ENCODE results near the gene DLGAP4.

DLGAP4 gene

GRCh38 chr20:36308986-36309385 lies 2.8 kb downstream of the DLGAP4 start:
- DNase-seq (ENCODE audit: low read depth, low spot score) = no peak

- DNase-seq (ENCODE audit: low read depth, low spot score) = no peak
Observed at GRCh38 chr20:36309643-36310042, 3.5 kb downstream of the DLGAP4 start.

DNA sequence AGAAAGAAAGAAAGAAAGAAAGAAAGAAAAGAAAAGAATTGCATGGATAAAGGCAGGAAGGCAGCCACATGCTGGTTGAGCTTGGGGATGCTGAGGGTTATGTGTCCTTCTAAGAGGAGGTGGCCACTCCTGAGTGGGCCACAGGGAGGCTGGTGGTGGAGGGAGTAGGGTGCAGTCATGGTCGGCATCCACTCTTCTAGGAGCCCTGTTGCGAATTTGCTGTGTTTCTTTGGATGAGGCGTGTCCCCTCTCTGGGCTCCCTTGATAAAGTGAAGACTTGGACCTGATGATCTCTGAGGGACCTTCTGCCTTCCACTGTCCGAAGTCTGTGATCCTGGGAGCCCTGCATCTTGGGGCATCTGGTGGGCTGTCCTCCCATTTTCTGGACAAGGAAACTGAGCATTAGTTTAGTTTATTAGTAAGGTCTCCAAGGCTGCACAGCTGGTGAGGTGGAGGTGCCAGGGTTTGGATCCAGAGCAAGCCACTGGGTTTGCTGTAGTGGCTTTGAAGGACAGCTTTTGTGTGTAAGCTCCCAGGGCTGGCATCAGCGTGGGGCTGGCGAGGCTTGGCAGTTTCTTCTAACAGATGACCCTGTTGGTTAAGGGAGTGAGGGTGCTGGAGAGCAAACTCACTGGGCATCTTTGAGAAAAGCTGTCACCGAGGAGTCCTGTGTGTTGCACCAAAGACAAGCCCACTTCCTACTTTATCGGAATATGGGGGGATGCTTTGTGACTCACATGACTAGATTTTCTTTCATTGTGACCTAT lies 4.3 kb downstream of the DLGAP4 start:
- no peak for DNase-seq (ENCODE audit: low read depth, low spot score)

- DNase-seq (ENCODE audit: low read depth, low spot score) = no peak
Observed at GRCh38 chr20:36311141-36311853, 5.2 kb downstream of the DLGAP4 start.

DNA sequence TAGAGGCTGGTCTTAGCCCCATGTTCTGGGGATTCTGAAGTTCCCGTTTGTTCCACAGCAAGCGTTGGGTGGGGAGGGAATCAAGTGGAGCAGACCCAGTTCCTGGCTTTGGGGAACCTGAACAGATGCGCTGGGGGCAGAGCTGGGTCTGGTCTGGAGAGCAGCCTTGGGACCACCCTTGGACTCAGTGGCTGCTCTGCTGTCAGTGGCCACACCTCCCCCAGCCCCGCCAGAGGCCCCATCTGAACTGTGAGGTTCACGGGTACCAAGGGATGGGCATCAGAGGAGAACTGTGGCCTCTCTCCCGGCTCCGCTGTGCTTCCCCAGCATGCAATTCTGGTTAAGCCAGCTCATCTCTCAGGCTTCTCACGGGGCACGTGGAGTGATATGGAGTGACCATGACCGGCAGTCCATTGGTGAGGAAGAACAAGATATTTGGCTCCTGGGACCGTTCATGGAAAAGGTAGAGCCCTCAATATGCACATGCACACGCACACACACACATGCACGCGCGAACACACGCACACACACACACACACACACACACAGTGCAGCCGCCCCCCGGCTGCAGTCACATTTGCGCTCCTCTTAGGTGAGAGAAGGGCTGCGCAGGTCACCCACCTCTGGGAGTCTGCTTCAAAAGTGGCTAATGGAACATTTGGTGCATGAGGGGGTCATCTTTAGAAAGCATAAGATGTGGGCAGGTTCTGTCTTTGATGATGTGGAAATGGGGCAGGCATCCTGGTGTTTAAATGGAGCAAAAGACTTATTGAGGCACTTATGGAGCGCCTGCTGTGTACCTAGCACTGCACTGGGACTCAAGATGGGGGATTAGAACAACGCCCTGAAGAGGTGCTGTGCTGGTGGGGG lies 6.0 kb downstream of the DLGAP4 start:
- no peak for DNase-seq (ENCODE audit: low read depth, low spot score)

GRCh38 chr20:36312724-36313441 lies 6.7 kb downstream of the DLGAP4 start:
- no peak for DNase-seq (ENCODE audit: low read depth, low spot score)

DNA sequence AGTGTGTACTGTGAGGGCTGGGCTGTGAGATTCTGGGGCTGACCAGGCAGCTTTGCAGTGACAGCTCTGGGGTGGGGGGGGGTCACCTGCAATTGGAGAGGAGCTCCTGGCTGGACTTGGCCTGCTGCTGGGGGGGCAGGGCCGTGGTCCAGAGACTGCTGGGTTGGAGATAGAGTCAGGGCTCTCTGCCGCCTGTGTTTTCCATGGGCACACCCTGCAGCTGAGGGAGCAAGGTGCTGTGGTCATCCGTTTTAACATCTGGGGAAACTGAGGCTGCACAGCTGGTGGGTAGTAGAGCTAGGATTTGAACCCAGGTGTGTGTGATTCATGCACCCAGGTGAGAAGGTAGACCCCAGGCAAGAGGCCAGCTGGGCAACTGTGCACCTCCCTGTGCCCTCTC lies 7.3 kb downstream of the DLGAP4 start:
- DNase-seq (ENCODE audit: low read depth, low spot score) = no peak

DNA sequence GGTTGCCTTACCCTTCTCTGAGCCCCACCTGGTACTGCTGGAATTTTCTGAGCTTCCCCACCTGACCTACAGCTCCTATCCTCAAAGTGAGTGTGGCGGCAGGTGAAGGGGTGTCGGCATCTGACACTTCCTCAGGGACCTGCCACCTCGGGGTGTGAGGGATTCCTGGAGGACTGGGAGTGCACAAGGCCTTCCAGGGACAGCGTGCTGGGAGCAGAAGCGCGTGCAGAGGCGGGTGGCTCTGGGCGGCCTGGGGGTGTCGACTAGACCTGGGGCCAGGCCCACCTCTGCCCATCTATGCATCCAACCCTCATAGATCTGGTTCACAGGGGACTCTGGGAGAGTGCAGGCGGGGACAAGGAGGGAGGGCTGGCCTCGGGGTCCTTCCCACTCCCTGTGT lies 7.8 kb downstream of the DLGAP4 start:
- no peak for DNase-seq (ENCODE audit: low read depth, low spot score)

- DNase-seq (ENCODE audit: low read depth, low spot score) = no peak
Observed at GRCh38 chr20:36314734-36315544, 8.8 kb downstream of the DLGAP4 start.

- DNase-seq (ENCODE audit: low read depth, low spot score) = no peak
Observed at GRCh38 chr20:36315545-36316351, 9.6 kb downstream of the DLGAP4 start.

DNA sequence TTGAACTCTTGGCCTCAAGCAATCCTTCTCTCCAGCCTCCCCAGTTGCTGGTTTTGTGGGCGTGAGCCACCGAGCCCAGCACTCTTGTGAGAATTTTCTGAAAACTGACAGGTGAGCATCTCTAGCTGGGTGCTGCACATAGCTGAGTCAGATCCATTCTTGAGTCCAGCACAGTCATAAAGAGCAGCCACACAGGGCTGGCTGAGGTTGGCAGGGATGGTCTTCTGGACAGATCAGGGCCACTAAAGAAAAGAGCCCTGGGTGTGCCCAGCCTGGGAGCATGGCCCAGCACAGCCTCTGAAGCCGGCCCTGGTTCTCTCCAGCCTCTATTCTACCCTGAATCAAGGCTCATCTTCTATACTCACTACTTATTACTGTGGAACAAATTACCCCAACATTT lies 11.5 kb downstream of the DLGAP4 start:
- DNase-seq (ENCODE audit: low read depth, low spot score) = no peak

DNA sequence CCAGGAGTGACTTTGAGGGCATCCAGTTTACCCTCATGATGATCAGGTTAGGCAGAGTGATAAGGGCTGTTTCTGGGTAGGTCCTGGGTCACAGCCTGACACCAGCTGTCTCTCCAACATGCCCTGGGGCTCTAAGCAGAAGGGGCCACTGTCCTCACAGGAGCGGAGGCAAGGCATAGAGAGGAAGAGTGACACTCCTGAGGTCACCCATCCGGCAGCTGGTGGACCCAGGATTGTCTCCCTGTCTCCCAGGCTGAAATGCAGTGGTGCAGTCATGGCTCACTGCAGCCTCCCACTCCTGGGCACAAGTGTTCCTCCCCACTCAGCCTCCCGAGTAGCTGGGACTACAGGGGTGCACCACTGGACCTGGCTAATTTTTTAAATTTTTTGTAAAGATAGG lies 12.0 kb downstream of the DLGAP4 start:
- no peak for DNase-seq (ENCODE audit: low read depth, low spot score)

DNA sequence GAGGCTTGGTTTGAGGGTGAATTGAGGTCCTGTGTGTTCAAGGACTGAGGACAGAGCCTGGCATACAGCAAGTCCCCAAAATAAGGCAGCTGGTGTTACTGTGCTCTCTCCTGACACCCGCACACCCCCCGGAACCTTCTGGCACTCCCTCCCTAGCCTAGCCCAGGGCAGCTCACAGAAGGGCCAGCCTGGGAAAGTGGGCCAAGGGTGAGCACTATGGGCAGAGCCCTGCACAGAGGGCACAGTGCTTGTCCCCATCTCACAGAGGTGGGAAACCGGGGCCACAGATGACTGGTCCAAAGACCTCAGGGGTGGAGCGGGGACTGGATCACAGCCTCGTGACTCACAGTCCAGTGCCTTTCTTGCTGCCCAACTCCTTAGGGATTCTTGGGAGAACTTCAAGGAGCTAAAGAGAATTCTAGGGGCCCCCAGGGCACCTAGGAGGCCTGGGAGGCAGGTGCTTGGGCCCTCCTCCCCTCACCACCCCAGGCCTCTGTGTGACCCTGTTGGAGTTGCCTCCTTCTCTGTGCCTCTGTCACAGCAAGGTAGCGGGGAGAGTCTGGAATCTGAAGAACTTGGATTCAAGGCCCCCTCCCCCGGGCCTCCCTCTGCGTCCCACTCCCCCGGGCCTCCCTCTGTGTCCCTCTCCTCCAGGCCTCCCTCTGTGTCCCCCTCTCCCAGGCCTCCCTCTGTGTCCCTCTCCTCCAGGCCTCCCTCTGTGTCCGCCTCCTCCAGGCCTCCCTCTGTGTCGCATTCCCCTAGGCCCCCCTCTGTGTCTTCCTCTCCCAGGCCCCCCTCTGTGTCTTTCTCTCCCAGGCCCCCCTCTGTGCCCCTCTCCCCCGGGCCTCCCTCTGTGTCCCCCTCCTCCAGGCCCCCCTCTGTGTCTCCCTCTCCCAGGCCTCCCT lies 13.5 kb downstream of the DLGAP4 start:
- DNase-seq (ENCODE audit: low read depth, low spot score) = no peak

DNA sequence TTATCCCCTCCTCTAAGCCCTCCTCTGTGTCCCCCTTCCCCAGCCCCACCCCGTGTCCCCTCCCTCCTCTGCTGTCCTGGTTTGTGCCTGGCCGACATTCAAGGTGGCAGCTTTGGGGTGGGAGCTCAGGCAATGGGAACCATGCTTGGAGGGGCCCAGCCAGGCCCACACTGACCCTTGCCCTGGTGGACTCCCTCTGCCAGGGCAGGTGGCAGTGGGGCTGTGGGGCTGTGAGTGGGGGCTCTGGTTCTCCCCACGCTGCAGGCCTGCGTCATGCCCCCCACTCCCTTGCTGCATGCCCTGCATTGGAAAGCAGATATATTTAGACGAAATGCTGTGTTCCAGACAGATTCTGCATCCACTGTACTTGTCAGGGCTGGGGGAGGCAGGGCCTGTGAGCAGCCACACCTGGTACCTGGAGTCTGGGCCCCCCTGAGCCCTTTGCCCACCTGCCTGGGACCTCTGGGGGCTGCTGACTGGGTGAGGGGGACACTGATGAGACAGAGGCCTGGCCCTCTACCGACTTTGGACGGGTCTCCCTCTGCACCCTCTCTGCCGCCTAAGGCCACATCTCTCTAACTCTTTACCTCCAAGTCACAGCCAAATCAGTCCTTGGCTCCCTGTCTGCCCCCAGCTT lies 14.2 kb downstream of the DLGAP4 start:
- DNase-seq (ENCODE audit: low read depth, low spot score) = no peak

DNA sequence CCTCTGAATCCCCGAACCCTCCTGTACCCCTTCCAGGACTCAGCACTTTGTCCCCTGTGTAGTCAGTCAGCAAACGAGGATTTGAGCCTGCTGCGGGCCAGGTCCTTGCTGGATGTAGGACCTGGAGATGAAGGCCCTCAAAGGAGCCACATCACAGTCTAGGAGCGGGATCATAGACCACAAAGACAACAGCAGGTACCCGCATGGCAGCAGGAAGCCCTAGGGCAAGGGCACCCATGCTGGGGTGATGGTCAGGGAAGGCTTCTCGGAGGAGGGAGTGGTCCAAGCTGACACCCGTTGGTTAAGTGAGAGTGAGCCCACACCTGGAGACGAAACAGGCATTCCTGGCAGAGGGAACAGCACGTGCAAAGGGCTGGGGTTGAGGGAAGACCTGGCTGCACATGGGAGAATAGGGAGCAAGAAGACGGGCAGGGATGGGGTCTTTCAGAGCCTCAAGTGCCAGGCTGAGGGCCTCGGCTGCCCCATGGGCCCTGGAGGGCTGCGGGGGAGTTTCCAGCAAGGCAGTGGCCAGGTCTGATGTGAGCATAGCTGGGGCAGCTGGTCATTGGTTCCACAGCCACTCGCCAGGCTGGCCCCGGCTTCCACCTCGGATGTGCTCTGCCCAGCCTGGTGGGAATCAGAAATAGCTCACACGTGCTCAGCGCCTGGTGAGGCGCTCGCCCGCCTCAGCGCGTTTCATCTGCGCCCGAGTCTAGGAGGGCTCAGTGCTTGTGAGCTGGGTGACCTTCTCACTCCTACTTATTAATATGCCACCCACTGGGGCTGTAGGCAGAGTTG lies 15.0 kb downstream of the DLGAP4 start:
- DNase-seq (ENCODE audit: low read depth, low spot score) = no peak

- no peak for DNase-seq (ENCODE audit: low read depth, low spot score)
Observed at GRCh38 chr20:36322131-36322530, 16.0 kb downstream of the DLGAP4 start.

DNA sequence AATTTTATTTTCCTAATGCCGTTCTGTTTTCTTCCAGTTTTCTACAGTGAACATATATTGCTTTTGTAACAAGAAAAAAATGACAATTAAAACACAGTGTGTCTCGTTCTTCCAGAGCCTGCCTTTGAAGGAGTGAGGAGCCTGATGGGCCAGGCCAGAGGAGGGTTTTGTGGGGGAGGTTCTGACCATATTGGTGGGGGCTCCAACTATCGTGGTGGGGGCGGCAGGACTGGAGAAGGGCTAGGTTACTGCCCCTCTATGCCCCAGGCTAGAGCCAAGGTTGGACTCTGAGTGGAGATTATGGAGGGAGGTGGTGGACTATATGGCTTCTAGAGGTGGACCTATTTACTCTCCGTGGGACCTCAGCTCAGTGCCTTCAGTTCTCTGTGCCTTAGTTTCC lies 24.0 kb downstream of the DLGAP4 start:
- DNase-seq (ENCODE audit: low read depth, low spot score) = no peak

- no peak for DNase-seq (ENCODE audit: low read depth, low spot score)
Observed at GRCh38 chr20:36331209-36331608, 25.1 kb downstream of the DLGAP4 start.
